WTC11 (cell line): ENCODE measurements around the gene TMEM256. TPM values are rescaled to one million over a fixed set of nuclear protein-coding genes. Genes with fewer than 3 reads are reported as not detected.

Experiments
- ATAC-seq: fragments of 200-7000 bp; cut with Tn5 transposase; 2 replicates; pipeline ENCODE4 v1.10.0; 2021; ENCODE audit warnings: mild to moderate bottlenecking, moderate library complexity
- CTCF ChIA-PET: fragments of 300-600 bp; sonication (Branson Sonifier 250); formaldehyde crosslinking; loops from one replicate; lab custom pipeline; 2021; ENCODE audit warnings: antibody characterized with exemption; lab: Charles Lee
- POLR2A ChIA-PET: fragments of 350-600 bp; sonication (Branson Sonifier 250); formaldehyde crosslinking; loops from one replicate; lab custom pipeline; 2021; ENCODE audit warnings: antibody characterized with exemption; lab: Charles Lee
- DNase-seq: peaks from one replicate; pipeline ENCODE4 v3.0.0; 2021; ENCODE audit warnings: low spot score
- H3K27ac Mint-ChIP-seq: 2 replicates; pipeline ENCODE4 v1.8.0; 2021; ENCODE audit warnings: mixed read lengths
- H3K27me3 Mint-ChIP-seq: 2 replicates; pipeline ENCODE4 v1.8.0; 2021; ENCODE audit warnings: low read depth, mild to moderate bottlenecking, moderate library complexity, mixed read lengths
- H3K36me3 Mint-ChIP-seq: 2 replicates; pipeline ENCODE4 v1.8.0; 2021; ENCODE audit warnings: mixed read lengths
- H3K4me1 Mint-ChIP-seq: 2 replicates; pipeline ENCODE4 v1.8.0; 2022; ENCODE audit warnings: mixed read lengths
- H3K4me3 Mint-ChIP-seq: 2 replicates; pipeline ENCODE4 v1.8.0; 2021; ENCODE audit warnings: mild to moderate bottlenecking, moderate library complexity, mixed read lengths
- H3K9me3 Mint-ChIP-seq: 2 replicates; pipeline ENCODE4 v1.8.0; 2021; ENCODE audit warnings: mixed read lengths
- CBFB ChIP-seq: sonication (generic); formaldehyde crosslinking; IDR thresholded peaks from 2 replicates; pipeline ENCODE4 v1.8.1; 2022; ENCODE audit warnings: mild to moderate bottlenecking, low read depth, missing genetic modification reagents
- E2F1 ChIP-seq: sonication (generic); formaldehyde crosslinking; IDR thresholded peaks from 2 replicates; pipeline ENCODE4 v1.8.0; 2022; ENCODE audit warnings: mild to moderate bottlenecking, missing genetic modification reagents
- ESRRA ChIP-seq: sonication (generic); formaldehyde crosslinking; IDR thresholded peaks from 2 replicates; pipeline ENCODE4 v1.8.1; 2022; ENCODE audit warnings: mild to moderate bottlenecking, missing genetic modification reagents, borderline replicate concordance
- ETV6 ChIP-seq: sonication (generic); formaldehyde crosslinking; IDR thresholded peaks from 2 replicates; pipeline ENCODE4 v1.8.1; 2022; ENCODE audit warnings: mild to moderate bottlenecking, missing genetic modification reagents
- FOXJ3 ChIP-seq: sonication (generic); formaldehyde crosslinking; IDR thresholded peaks from 2 replicates; pipeline ENCODE4 v1.9.0; 2021; ENCODE audit warnings: missing genetic modification reagents, mild to moderate bottlenecking, borderline replicate concordance
- GABPB1 ChIP-seq: sonication (generic); formaldehyde crosslinking; IDR thresholded peaks from 2 replicates; pipeline ENCODE4 v1.8.1; 2023; ENCODE audit warnings: mild to moderate bottlenecking, missing genetic modification reagents
- HMGA2 ChIP-seq: fragments of 250-450 bp; sonication (Bioruptor Pico); IDR thresholded peaks from 2 replicates; pipeline ENCODE4 v1.4.0; 2021; ENCODE audit warnings: mild to moderate bottlenecking, moderate library complexity
- KAT7 ChIP-seq: sonication (generic); formaldehyde crosslinking; IDR thresholded peaks from 2 replicates; pipeline ENCODE4 v1.8.1; 2023; ENCODE audit warnings: missing genetic modification reagents, mild to moderate bottlenecking, borderline replicate concordance
- MYBL2 ChIP-seq: sonication (generic); formaldehyde crosslinking; IDR thresholded peaks from 2 replicates; pipeline ENCODE4 v1.8.1; 2023; ENCODE audit warnings: mild to moderate bottlenecking, moderate library complexity, missing genetic modification reagents
- PREB ChIP-seq: sonication (generic); formaldehyde crosslinking; IDR thresholded peaks from 2 replicates; pipeline ENCODE4 v1.8.1; 2022; ENCODE audit warnings: mild to moderate bottlenecking, missing genetic modification reagents, moderate library complexity, borderline replicate concordance
- PRRX2 ChIP-seq: fragments of 250-450 bp; sonication (Bioruptor Pico); IDR thresholded peaks from 2 replicates; pipeline ENCODE4 v1.8.0; 2021; ENCODE audit warnings: mild to moderate bottlenecking
- RORB ChIP-seq: fragments of 250-450 bp; sonication (Bioruptor Pico); IDR thresholded peaks from 2 replicates; pipeline ENCODE4 v1.9.0; 2021; ENCODE audit warnings: mild to moderate bottlenecking
- SP1 ChIP-seq: sonication (generic); formaldehyde crosslinking; conservative IDR thresholded peaks from 2 replicates; pipeline ENCODE4 v1.8.1; 2022; ENCODE audit warnings: missing genetic modification reagents
- ZNF416 ChIP-seq: fragments of 250-450 bp; sonication (Bioruptor Pico); IDR thresholded peaks from 2 replicates; pipeline ENCODE4 v1.9.0; 2021; ENCODE audit warnings: mild to moderate bottlenecking, inconsistent platforms
- total RNA-seq: library from RNA; stranded (reverse); gene quantifications from 3 replicates; pipeline ENCODE4 v1.2.3, GENCODE V29; 2021
- TF ChIP-seq, protein P1 (sequence below): sonication (generic); formaldehyde crosslinking; IDR thresholded peaks from 2 replicates; pipeline ENCODE4 v1.8.1; 2023; ENCODE audit warnings: mild to moderate bottlenecking, missing genetic modification reagents, borderline replicate concordance
- TF ChIP-seq, protein P2 (sequence below): sonication (generic); formaldehyde crosslinking; conservative IDR thresholded peaks from 2 replicates; pipeline ENCODE4 v1.8.1; 2022; ENCODE audit warnings: mild to moderate bottlenecking, missing genetic modification reagents
- TF ChIP-seq, protein P3 (sequence below): fragments of 250-450 bp; sonication (Bioruptor Pico); IDR thresholded peaks from 2 replicates; pipeline ENCODE4 v1.8.0; 2021; ENCODE audit warnings: mild to moderate bottlenecking
- TF ChIP-seq, protein P4 (sequence below): fragments of 250-450 bp; sonication (Bioruptor Pico); IDR thresholded peaks from 2 replicates; pipeline ENCODE4 v1.9.0; 2021; ENCODE audit warnings: moderate library complexity, mild to moderate bottlenecking, inconsistent platforms, borderline replicate concordance
- TF ChIP-seq, protein P5 (sequence below): sonication (generic); formaldehyde crosslinking; IDR thresholded peaks from 2 replicates; pipeline ENCODE4 v1.8.0; 2022; ENCODE audit warnings: mild to moderate bottlenecking, missing genetic modification reagents
- TF ChIP-seq, protein P6 (sequence below): sonication (generic); formaldehyde crosslinking; IDR thresholded peaks from 2 replicates; pipeline ENCODE4 v1.8.1; 2023; ENCODE audit warnings: mild to moderate bottlenecking, missing genetic modification reagents

TMEM256 gene
- total RNA-seq, 1 experiment from 2014 or later, result 132 TPM

- TF ChIP-seq KAT7 (CRISPR knock-in tag) (no peak), HMGA2 (CRISPR knock-in tag) (no peak), GABPB1 (CRISPR knock-in tag) (no peak)
- TF ChIP-seq, protein P1, sequence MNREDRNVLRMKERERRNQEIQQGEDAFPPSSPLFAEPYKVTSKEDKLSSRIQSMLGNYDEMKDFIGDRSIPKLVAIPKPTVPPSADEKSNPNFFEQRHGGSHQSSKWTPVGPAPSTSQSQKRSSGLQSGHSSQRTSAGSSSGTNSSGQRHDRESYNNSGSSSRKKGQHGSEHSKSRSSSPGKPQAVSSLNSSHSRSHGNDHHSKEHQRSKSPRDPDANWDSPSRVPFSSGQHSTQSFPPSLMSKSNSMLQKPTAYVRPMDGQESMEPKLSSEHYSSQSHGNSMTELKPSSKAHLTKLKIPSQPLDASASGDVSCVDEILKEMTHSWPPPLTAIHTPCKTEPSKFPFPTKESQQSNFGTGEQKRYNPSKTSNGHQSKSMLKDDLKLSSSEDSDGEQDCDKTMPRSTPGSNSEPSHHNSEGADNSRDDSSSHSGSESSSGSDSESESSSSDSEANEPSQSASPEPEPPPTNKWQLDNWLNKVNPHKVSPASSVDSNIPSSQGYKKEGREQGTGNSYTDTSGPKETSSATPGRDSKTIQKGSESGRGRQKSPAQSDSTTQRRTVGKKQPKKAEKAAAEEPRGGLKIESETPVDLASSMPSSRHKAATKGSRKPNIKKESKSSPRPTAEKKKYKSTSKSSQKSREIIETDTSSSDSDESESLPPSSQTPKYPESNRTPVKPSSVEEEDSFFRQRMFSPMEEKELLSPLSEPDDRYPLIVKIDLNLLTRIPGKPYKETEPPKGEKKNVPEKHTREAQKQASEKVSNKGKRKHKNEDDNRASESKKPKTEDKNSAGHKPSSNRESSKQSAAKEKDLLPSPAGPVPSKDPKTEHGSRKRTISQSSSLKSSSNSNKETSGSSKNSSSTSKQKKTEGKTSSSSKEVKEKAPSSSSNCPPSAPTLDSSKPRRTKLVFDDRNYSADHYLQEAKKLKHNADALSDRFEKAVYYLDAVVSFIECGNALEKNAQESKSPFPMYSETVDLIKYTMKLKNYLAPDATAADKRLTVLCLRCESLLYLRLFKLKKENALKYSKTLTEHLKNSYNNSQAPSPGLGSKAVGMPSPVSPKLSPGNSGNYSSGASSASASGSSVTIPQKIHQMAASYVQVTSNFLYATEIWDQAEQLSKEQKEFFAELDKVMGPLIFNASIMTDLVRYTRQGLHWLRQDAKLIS (CRISPR knock-in tag), result no peak
Observed at GRCh38 chr17:7419819-7420610, 16.1 kb upstream of the TMEM256 start, which contains the start of gene SPEM1 (continued).

DNA sequence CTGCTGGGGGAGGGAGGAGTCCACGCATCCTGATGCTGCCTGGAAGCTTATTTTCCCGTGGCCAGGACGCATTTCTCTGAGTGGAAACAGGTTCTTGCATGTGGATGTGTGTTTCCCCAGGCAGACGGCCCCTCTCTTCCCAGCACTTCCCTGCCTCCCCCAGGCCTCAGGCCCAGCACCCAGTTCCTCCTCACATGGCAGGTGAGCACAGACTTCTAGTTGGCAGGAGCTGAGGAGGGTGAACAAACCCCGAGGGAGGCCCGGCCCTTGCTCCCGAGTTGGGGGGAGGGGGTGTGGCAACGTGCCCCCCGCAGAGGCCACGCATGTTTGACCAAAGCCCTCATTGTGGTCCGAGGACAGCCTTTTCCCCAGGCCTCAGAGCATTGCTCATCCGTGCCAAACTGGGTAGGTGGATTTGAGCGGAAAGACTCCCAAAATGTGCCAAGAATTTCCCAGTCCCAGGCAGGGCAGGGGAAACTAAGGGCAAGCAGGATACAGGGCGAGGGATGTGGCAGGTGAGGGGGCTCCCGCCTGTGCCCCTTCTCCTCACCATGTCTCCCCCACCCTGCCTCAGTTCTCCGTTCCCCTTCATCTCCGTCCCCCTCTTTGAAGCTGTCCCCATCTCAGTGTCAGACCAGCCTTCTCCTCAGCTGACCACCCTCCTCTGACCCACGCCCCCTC, 14.7 kb upstream of the TMEM256 start:
- peaks cover 15% of the 10 kb centered on the region; the same call in 1 of the 2 replicates for H3K36me3 Mint-ChIP-seq
- no peak overlapping the region for H3K27ac Mint-ChIP-seq
- H3K9me3 Mint-ChIP-seq, result no peaks in the 10 kb centered on the region
- H3K27me3 Mint-ChIP-seq, result no peaks in the 10 kb centered on the region
- no peak for DNase-seq
- no peak for ATAC-seq
- H3K4me3 Mint-ChIP-seq, result no peak overlapping the region
- peaks cover 15% of the 10 kb centered on the region for H3K4me1 Mint-ChIP-seq
- CTCF ChIA-PET, result interaction anchor here (1.4 to 2.0 kb wide), 4 partner anchors 15 to 38 kb away, joined by 3 to 7 read pairs (median 6); partner anchors contain the start of genes PLSCR3, TMEM102 and TMEM256
- POLR2A ChIA-PET, result no interaction called here
- TF ChIP-seq, protein P2, sequence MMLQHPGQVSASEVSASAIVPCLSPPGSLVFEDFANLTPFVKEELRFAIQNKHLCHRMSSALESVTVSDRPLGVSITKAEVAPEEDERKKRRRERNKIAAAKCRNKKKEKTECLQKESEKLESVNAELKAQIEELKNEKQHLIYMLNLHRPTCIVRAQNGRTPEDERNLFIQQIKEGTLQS (CRISPR knock-in tag), result no peak
- TF ChIP-seq, protein P3, sequence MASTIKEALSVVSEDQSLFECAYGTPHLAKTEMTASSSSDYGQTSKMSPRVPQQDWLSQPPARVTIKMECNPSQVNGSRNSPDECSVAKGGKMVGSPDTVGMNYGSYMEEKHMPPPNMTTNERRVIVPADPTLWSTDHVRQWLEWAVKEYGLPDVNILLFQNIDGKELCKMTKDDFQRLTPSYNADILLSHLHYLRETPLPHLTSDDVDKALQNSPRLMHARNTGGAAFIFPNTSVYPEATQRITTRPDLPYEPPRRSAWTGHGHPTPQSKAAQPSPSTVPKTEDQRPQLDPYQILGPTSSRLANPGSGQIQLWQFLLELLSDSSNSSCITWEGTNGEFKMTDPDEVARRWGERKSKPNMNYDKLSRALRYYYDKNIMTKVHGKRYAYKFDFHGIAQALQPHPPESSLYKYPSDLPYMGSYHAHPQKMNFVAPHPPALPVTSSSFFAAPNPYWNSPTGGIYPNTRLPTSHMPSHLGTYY (CRISPR knock-in tag), result no peak
- TF ChIP-seq PRRX2 (CRISPR knock-in tag) (no peak), ZNF416 (CRISPR knock-in tag) (no peak), SP1 (CRISPR knock-in tag) (no peak), ESRRA (no peak), PREB (CRISPR knock-in tag) (no peak), KAT7 (CRISPR knock-in tag) (no peak), FOXJ3 (CRISPR knock-in tag) (no peak), CBFB (CRISPR knock-in tag) (no peak), MYBL2 (CRISPR knock-in tag) (no peak), E2F1 (CRISPR knock-in tag) (no peak), ETV6 (CRISPR knock-in tag) (no peak), RORB (CRISPR knock-in tag) (no peak)
- TF ChIP-seq, protein P4, sequence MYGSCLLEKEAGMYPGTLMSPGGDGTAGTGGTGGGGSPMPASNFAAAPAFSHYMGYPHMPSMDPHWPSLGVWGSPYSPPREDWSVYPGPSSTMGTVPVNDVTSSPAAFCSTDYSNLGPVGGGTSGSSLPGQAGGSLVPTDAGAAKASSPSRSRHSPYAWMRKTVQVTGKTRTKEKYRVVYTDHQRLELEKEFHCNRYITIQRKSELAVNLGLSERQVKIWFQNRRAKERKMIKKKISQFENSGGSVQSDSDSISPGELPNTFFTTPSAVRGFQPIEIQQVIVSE, result no peak
- TF ChIP-seq, protein P5, sequence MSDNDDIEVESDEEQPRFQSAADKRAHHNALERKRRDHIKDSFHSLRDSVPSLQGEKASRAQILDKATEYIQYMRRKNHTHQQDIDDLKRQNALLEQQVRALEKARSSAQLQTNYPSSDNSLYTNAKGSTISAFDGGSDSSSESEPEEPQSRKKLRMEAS (CRISPR knock-in tag), result no peak
- TF ChIP-seq, protein P6, sequence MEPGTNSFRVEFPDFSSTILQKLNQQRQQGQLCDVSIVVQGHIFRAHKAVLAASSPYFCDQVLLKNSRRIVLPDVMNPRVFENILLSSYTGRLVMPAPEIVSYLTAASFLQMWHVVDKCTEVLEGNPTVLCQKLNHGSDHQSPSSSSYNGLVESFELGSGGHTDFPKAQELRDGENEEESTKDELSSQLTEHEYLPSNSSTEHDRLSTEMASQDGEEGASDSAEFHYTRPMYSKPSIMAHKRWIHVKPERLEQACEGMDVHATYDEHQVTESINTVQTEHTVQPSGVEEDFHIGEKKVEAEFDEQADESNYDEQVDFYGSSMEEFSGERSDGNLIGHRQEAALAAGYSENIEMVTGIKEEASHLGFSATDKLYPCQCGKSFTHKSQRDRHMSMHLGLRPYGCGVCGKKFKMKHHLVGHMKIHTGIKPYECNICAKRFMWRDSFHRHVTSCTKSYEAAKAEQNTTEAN (CRISPR knock-in tag), result no peak
